ENCODE measurements around the gene HNRNPM.

The HNRNPM gene

DNA sequence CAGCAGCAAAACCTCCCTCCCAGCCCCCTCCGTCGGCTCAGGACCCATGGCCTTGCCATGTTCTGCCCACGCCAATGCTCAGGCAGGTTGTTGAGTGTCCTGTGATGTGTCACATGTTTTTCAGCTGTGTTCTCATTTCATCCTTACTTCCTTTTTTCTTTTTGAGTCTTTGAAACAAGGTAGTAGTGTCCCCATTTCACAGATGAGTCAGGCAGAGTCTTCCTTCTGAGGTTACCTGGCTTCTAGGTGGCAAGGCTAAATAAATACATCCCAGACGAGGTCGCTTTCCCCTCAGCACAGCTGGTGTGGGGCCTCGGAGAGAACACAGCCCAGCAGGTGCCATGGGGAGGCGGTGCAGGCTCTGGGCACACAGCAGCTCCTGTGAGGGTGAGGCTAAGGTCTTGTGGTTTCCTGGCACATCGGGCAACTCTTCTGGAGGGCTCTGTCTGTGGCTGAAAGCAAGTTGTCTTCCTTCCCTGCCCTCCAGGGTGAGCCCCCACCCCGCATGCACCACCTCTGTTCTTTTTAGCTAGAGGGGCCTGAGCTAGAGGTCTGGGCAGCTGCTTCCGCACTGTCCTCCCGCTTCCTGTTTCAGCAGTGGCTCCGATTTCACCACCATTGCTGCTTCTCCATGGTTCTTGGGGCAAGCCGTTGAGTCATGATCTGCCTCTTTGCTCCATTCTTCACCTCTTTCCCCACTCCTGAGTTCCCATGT, 42.5 kb downstream of the HNRNPM start:
- no peak for DNase-seq

DNA sequence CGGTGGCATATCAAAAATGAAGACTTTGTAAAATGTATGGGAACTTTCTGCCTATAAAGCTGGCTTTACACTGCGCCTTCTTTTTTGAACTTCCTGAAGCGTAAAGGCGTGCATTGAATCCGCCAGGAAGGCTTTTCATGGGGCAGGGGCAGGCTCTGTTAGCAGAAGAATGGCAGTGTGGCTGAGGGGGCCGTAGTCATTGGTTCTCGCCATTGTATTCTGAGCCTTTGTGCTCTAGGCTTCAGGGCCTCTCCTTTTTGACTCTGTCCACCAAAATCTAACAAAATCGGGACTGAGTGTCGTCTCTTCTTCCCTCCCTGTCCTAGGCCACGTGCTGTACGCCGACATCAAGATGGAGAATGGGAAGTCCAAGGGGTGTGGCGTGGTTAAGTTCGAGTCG, 43.6 kb downstream of the HNRNPM start:
- no peak for DNase-seq

DNA sequence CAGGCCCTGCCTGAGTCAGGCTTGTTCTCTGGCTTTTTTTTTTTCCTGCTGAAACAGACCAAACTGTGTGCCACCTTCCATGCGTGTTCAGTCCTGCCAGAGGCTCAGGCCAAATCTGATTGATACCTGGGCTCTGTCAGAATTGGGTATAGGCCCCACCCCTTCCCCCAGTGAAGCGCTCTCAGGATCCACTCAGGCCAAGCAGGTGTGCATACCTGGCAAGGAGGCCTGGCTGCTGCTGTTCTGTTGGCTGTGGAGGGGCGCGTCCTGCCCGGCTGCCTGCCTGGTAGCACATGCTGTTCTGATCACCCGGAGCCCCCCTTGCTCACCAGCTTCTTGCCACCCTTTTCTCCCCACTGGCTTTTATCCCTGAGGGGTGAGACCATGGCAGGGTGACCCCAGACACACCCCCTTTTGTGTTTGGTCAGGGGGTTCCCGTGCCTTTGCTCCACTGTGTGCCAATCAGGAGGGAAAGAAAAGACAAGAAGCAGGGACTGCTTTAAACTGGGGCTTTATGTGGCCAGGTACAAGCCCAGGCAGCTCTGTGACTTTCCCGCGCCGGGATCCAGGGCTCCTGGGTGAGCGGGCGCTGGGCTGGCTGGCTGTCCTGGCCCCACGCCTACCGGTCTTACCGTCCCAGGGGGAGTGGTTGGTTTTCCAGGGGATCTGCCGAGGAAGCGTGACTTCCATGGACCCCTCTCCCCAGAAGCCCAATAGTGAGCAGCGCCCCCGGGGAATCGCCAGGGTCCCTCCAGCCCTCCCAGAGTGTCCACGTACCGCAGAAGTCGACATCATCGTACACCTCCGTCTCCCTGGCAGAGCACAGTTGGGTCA, 45.0 kb downstream of the HNRNPM start:
- DNase-seq: no peak

DNA sequence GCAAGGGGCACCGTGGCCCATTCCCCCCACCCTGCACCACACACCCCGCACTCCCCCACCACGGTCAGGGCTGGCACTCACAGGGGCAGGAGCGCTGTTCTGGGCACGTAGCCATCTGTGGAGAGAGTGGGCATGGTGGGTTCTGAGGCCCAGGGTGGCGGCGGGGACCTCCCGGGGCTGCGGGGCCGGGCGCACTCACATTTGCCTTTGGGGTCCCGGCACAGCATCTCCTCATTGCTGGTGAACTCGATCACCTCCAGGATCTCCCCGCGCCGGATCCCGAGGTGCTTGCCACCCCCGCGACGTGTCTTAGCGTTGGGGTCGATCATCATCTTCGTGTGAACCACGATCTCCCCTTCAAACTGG, 45.6 kb downstream of the HNRNPM start:
- no peak for DNase-seq

DNA sequence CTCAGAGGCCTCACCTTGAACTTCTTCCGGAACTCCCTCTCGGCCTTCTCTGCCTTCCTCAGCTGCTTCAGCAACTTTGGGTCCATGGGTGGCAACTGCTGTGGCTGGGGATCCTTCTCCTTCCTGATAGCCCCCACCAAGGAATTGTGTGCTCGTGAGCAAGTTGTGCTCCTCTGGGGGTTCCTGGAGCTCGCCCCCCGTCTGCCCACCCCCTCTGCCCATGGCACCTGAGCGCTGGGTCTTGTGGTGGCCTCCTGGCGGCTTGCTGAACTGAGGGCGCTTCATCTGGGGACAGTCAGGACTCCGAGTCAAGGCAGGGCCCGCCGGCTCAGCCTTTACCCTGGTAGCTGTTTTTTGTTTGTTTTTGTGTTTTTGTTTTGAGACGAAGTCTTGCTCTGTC, 46.1 kb downstream of the HNRNPM start:
- no peak for DNase-seq

DNA sequence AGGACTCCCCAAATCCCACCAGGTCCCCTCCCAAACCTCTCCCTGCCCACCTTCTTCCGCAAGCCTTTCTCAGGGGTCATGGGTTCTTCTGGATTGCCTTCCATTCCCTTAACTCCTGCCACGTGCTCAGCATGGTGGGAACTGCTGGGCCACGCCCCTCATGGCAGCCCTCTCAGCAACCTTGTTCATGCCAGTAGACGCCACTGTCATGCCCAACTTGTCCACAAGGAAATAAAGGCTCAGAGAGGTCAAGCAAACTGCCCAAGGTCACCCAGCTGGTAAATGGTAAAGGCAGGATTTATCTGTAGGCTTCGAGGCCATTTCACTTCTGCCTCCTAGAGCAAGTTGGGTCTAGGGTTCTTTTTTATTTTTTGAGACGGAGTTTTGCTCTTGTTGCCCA, 46.8 kb downstream of the HNRNPM start:
- DNase-seq: no peak

DNA sequence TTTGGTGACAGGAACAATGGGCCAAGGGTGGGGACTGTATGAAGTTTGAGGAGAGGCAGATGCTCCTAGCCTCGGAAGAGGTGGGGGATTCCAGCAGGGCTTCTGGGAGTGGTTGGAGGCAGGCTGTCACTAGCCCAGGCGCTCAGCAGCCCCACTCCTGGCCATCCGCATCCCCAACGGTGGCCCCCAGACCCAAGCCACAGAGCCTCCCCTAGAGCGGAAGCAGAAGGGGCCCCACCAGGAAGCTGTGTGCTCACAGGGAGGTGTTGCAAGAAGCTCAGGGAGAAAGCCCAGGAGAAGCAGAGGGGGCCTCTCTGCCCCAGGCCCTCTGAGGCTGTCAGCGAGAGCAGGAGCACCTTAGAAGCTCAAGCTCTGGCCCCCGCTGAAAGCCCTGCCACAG, 49.4 kb downstream of the HNRNPM start:
- DNase-seq: no peak

DNA sequence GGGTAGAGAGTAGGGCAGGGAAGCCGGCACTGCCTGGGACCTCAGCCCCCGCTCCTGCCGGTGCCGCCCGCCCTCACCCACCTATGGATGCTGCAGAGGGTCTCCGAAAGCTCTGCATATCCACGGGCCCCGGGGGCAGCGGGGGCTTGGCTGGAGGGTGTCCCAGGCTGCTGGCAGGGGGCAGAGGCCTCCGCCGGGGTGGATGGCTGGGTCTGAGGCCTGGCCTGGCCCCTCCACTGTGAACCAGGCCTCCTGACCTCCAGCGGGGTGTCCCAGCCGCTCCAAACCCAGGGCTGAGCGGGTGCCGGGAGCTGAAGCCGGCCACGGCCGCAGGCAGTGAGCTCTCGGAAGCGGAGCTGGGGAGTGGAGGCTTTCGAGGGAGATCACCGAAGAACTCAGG, 53.5 kb downstream of the HNRNPM start:
- DNase-seq: no peak

DNA sequence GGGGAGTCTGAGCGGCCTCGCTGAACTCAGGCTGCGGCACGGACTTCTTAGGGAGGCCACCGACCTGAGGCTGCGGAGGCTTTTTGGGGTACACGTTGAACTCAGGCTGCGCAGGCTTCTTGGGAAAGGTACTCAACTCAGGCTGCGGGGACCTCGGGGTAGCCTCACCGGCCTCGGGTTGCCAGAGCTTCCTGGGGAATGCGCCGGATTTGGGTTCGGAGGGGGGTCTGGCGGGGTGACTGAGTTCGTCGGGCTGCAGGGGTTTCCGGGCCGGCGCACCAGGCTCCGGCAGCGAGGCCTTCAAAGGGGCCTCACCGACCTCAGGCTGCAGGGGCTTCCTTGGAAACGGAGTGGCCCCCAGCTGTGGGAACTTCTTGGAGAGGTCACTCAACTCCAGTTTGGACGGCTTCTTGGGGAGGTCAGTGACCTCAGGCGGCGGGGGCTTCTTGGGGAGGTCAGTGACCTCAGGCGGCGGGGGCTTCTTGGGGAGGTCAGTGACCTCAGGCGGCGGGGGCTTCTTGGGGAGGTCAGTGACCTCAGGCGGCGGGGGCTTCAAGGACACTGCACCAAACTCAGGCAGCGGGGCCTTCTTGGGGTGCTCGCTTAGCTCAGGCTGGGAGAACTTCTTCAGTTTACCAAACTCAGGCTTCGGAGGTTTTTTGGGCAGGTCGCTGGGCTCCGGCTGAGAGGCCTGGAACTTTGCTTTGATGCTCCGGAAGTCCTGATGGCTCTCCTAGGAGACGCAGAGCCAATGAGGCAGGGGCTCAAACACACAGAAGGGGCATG, 54.5 kb downstream of the HNRNPM start:
- DNase-seq: no peak

DNA sequence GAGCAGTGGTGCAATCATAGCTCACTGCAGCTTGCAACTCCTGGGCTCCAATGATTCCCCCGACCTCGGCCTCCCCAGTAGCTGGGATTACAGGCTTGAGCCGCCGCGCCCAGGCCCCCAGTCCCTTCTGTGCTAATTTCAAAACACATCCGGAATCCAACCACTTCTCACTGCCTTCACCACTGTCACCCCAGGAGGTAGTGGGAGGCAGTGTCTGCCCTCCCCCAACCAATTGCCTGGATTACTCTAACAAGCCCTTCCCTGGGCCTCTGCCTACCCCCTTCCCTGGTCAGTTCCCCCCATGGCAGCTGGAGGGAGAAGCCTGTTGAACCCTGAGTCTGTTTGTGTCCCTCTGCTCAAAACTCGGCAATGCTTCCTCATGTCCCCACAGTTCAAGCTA, 55.4 kb downstream of the HNRNPM start:
- DNase-seq: peak; percentile 16

DNA sequence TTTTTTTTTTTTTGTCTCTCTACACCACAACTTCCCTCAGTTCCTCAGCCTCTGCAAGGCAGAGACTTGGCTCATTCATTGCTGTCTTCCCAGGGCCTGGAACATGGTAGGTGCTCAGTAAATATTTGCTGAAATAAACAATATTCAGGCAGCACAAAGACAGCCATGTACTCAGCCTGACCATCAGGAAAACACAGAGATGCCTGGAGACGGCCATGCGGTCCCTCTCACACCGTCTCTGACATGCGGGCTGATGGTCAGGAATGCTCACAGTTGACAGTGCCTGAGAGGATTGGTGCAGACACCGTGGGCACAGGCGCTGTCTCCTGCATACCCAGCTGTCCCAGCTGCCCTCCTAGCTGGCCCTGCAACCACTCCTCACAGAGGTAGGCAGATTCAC, 56.7 kb downstream of the HNRNPM start:
- DNase-seq: no peak

DNA sequence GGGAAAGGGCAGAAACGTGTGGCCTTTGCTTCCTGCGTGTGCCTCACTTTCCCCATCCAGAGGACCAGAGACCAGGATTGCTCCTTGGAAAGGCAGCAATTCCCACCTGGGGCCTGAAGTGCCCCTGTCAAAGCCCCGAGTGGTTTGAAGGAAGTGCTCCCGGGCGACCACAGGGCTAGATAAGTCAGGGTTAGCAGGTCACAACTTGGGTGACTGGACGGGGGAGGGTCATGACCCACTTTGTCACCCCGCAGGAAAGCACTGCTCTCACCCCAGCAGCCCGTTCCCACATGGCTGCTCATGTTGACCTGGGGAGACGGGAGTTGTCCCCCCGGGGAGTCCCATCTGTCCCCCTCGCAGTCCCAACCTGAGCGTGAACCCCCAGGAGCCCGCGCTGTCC, 57.2 kb downstream of the HNRNPM start:
- no peak for DNase-seq

DNA sequence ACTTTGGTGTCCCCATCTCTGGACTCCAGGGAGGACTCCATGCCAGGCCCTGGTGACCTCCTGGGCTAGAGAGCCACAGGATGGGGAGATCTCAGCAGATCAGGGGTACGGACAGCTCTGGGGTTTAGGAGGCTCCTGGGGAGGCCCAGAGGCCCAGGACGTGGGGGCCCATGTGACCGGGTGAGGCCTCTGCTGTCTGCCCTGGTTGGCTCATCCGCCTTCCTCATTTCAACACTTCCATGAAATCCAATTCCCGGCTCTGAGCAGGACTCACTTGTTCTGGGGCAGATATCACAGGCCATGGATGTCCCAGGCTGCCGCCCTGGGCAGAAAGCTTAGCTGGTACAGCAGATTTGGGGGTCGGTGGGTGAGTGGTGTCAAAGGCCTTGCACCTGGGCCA, 58.7 kb downstream of the HNRNPM start:
- DNase-seq: no peak

DNA sequence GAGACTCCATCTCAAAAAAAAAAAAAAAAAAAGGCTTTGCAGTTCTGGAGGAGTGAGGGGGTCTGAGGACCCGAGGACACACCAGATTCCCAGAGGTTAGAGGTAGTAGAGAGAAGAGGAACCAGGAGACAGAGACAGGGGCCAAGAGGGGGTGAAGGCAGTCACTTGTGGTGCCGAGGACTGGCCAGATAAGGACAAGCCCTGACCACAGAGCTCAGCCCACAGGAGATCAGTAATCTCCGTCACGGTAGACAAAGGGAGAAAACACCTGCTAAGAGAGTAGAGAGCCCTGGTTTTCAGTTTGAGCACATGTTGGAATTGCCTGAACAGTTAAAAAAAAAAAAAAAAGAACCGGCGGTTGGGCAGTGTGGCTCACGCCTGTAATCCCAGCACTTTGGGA, 59.4 kb downstream of the HNRNPM start:
- DNase-seq: no peak

DNA sequence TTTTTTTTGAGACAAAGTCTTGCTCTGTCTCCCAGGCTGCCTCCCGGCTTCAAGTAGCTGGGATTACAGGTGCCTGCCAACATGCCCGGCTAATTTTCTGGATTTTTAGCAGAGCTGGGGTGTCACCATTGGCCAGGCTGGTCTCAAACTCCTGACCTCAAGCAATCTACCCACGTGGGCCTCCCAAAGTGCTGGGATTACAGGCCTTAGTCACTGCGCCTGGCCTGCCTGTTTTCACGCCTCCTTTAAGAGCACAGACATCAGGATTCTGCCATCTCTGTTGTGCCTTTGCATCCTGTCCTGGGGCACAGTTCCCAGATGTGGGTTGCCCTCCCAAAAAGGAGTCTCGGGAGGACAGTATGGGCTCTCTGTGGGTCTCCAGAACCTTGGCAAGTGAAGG, 60.1 kb downstream of the HNRNPM start:
- no peak for DNase-seq

DNA sequence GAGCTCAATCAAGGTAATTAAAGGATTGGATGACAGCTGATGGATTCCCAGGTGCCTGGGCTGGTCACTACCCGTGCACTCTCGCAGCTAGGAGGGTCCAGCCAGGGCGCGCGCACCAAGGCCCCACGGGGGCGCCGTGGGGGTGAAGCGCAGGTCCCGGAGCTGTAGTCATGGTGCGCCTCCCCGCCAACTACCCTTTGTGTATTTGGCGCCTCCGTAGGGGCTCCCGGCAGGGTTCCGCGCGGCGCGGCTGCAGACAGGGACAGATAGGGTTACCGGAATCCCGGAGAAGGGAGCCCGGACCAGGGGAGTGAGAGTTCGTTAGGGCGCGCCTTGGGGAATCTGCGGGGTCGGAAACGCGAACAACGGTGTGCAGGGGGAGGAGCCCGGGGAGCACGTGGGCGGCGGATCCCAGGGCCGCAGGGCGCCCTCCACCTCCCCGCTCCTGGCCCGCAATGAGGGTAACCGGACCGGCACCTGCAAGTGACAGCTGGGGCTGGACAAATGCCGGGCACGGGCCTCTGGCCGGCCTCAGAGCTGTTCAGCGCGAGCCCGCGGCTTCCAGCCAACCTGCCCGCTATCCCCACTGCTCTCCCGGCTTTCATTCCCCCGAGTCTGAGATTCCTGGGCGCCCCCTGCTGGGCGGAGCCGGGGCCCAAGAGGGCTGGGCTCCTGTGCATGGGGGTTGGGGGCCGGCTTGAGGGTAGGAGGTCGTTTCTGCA, 61.1 kb downstream of the HNRNPM start:
- peak; percentile 65 for DNase-seq

DNA sequence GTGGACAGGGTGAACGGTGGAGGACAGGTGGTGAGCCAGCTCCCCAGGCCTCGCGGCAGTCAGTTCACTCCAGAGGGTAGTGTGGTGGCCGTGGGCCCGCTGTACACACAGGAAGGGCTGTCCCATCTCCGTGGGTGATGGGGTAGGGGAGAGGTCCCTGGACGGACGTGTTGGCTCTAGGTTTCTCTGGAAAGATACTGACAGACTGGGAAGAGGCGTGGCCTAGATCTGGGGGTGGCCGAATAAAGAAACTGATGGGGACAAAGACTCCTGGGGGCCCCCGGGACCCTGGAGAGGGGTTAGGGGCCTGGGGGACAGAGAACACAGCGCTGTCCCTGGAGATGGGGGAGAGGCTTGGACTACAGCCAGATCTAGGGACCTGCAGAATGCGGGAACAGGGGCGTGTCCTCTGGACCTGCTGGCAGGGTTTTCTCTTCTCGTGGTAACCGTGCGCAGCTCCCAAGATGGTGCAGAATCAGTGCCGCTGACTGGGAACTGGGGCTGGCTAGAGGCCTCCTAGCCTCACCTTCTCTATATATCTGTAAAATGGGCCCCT, 61.7 kb downstream of the HNRNPM start:
- DNase-seq: no peak

DNA sequence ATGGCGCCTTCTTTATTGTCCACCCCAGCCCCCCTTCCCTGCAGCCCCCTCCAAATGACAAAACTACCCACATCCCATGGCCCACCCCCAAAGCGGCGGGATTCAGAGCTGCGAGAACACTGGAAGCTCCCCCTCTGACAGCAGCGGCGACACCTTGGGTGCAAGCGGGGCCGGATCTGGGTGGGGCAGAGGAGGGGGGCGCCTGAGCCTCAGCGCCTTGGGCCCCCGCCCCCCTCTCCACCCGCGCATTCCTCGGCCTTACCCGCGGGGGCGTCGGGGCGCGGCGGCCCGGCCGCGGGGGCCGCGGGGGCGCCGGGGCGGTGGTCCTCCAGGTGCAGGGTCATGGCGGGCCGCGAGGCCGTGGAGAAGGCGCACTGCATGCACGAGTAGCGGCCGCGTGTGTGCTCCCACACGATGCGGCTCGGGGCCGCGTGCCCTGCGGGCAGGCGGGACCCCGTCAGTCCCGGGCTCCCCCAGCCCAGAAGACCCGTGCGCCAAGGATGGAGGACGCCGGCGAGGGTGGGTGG, 65.9 kb downstream of the HNRNPM start:
- DNase-seq: no peak

DNA sequence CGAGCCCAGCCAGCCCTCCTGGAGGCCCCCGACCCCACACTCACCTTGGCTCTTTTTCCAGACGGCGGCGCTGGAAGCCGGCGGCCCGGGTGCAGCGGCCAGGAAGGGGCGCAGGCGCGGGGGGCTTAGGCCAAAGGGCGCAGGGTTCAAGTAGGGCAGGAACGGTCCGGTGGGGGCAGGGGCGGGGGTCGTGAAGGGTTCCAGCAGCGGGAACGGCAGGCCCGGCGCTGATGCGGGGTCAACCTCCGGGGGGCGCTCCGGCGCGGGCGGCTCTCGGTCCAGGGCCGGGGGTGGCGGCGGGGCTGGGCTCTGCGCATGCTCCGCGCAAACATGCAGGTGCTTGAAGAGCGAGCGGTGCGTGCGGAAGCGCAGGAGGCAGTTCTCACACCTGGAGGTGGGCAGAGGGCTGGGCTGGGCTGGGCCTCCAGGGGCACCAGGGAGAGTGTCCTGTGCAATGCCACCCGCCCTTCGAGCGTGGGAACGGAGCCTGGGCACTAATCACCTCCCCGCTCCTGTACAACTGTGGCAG, 66.9 kb downstream of the HNRNPM start:
- no peak for DNase-seq

DNA sequence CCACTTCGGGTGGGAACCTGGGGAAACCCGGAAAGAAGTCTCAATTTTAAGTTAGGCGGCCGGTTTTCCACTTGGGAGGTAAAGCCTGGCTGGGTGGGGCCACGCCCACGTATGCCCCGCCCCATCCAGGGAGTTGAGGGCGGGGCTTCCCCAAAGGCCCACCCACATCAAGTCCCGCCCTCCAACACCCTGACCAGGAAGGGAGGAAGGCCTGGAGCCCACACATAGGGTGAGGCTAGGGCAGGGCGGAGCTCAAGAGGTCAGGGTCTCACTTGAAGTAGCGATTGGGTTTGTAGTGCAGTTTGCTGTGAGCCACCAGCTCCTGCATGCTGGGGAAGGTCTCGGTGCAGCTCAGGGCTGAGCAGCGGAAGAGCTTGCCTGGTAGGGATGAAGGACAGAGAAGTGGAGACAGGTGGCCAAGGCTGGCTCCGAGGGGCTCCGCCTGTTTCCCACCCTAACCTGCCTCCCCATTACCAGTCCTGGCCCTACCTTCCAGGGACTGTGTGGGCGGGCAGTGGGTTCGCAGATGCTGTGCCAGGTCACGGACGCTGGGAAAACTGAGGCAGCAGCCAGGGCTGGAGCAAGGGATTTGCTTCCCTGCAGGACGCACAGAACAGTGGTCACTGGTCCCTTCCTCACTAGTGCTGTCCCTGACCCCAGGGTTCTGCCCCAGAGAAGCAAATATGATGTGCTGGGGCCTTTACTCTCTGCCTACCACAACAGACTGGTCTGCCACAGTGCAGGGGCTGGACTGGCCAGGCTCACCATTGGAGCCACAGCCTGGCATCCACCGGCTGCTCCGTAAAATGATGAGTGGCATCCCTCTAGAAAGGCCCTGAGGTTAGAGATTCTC, 67.6 kb downstream of the HNRNPM start:
- peak; percentile 20 for DNase-seq

DNA sequence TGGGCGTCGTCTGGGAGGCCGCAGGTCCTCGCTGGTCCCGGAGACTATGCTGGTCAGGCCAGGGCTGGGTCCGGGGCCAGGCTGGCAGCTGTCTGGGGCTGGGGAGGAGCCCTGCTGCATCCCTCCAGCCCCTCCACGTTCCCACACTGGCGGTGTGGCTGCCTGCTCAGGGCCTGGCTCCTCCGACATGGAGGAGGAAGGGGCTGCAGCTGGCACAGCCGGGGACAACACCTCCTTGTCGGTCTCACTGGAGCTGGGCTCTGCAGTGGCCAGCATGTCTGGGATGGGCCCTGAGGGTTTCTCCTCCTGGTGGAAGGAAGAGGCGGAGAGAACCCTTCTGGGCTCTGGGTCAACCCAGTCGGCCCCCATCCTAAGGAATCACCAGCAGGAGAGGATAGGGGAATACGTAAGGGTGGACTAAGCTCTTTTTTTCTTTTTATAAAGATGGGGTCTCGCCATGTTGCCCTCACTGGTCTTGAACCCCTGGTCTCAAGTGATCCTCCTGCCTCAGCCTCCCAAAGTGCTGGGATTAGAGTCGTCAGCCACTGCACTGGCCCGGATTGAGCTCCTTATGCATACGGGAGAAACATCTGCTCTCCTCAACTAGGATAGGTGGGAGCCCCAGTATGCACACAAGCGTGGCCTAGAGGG, 68.4 kb downstream of the HNRNPM start:
- DNase-seq: no peak
